ENCODE results near the gene POLA2. TPM values are rescaled to one million over a fixed set of nuclear protein-coding genes. Genes with fewer than 3 reads are reported as not detected.

Gene POLA2
- polyA plus RNA-seq, 3 donors, result 4.0 to 8.3 (median 5.2) TPM

DNA sequence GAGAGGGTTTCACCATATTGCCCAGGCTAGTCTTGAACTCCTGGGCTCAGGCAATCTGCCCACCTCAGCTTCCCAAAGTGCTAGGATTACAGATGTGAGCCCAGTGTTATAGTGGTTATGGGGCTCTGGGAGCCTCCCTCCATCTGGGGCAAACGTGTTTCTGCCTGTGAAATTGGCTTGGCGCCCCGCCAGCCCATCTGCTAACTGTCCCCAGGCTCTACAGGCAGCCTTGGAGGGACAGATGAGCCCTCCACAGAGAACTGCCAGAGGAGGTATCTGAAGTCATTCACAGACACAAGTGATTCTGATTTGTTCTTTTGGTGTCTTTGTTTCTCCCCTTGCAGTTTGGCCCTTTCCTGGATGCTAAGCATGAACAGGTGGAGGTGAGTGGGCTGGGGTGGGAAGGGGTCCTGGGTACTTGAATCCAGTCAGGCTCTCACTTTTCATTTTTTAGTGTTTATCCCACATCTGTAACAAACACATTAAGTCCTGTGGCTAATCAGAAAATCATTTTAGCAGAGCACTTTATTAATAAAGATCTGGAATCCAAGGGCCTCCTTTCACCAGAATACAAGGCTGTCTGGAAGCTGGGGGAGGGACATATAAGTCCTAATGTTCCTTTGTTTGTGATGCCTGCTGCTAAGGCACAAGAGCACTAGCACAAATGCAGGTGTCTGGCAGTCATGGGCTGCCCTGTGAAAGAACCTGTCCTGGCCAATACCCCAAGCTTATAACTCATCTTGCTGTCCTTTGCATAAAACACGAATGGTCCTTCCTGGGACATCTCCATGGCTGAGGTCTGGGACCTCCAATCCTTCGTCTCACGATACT lies 27.2 kb downstream of the POLA2 start:
- Mint-ChIP-seq H3K27ac (peak overlapping the region; percentile 97 to 100 (median 99)), H3K36me3 (peaks cover 35 to 51% of the 10 kb centered on the region in 2 donors), H3K4me3 (no peak overlapping the region), H3K27me3 (ENCODE audit: low read depth in 3 of 3) (peaks cover 0 to 4% (median 0%) of the 10 kb centered on the region in 3 donors), H3K4me1 (peaks cover 52% of the 10 kb centered on the region), H3K9me3 (peaks cover 0 to 2% (median 0%) of the 10 kb centered on the region in 7 donors)
- peaks cover 0 to 34% of the 10 kb centered on the region in 2 donors for H3K36me3 ChIP-seq (replicated peaks in 1 of 2; ENCODE audit: control insufficient read depth in 1 of 2, insufficient read depth in 2 of 2, low read length in 2 of 2)
- no peaks in the 10 kb centered on the region for H3K79me2 ChIP-seq (ENCODE audit: insufficient read depth, low read length)
- H3K4me1 ChIP-seq (ENCODE audit: control insufficient read depth in 1 of 2, insufficient read depth in 2 of 2, low read length in 2 of 2), result peaks cover 49 to 50% of the 10 kb centered on the region in 2 donors
- H2AFZ ChIP-seq (ENCODE audit: insufficient read depth, low read depth, low read length, poor library complexity, severe bottlenecking), result no peak overlapping the region
- TF ChIP-seq, protein P1, sequence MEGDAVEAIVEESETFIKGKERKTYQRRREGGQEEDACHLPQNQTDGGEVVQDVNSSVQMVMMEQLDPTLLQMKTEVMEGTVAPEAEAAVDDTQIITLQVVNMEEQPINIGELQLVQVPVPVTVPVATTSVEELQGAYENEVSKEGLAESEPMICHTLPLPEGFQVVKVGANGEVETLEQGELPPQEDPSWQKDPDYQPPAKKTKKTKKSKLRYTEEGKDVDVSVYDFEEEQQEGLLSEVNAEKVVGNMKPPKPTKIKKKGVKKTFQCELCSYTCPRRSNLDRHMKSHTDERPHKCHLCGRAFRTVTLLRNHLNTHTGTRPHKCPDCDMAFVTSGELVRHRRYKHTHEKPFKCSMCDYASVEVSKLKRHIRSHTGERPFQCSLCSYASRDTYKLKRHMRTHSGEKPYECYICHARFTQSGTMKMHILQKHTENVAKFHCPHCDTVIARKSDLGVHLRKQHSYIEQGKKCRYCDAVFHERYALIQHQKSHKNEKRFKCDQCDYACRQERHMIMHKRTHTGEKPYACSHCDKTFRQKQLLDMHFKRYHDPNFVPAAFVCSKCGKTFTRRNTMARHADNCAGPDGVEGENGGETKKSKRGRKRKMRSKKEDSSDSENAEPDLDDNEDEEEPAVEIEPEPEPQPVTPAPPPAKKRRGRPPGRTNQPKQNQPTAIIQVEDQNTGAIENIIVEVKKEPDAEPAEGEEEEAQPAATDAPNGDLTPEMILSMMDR (IDR thresholded peaks at IDR 0.05), result no peak
- no peak for DNase-seq
- peak overlapping the region in 1 of 3 experiments; percentile 60 for H3K4me3 ChIP-seq (replicated peaks in 1 of 3; ENCODE audit: low read depth in 2 of 3, low read length in 3 of 3)
- H3K27me3 ChIP-seq (ENCODE audit: control insufficient read depth in 2 of 2, insufficient read depth in 2 of 2, low read length in 2 of 2), result no peaks in the 10 kb centered on the region
- no peaks in the 10 kb centered on the region for H4K20me1 ChIP-seq (ENCODE audit: insufficient read depth, low read length)
- intact Hi-C loops (cut with micrococcal nuclease), result no loop called here
- H3K9me3 ChIP-seq (replicated peaks in 1 of 2; ENCODE audit: control insufficient read depth in 1 of 2, insufficient read depth in 1 of 2, low read length in 2 of 2), result no peaks in the 10 kb centered on the region
- peak overlapping the region; percentile 19 to 96 for H3K27ac ChIP-seq (ENCODE audit: low read depth in 1 of 2, low read length in 2 of 2)
- H3K9ac ChIP-seq (ENCODE audit: insufficient read depth, low read length, poor library complexity, severe bottlenecking), result no peak overlapping the region
- H3K4me2 ChIP-seq (replicated peaks; ENCODE audit: extremely low read depth, low read length, poor library complexity, severe bottlenecking), result peak overlapping the region; percentile 2
- WGBS (ENCODE audit: insufficient coverage), result 79% methylated on average over 6 of the region's 6 CpGs

DNA sequence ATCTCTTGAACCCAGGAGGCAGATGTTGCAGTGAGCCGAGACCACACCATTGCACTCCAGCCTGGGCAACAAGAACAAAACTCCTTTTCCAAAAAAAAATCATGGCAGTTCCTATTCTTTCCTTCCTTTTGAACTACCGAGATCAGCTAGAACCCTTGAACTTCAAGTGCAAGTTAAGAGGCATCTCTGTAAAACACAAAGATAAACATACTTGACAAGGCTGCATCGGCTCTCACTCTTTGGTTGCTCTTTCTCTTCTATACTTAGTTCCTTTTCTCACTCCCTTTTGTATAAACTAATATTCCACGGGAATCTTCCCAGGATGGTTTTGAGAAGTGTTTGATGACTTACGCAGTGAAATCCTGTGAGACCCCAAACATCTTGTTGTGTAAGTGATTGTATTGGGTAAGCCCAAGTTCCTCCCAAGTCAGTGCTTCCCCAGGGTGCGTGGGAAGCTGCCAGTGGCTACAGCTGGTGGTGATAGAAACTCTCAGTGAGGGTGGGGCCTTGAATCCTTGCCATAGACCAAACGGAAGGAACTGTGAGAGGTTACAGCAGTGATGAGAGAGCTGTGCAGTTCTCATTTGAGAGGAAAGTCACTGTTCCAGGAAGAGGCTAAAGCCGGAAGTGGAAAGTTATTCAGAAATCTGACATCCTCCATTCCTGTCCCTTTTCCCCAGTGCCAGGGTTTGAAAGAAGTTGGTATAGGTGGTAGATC lies 28.8 kb downstream of the POLA2 start:
- Histone ChIP-seq H3K79me2 (ENCODE audit: insufficient read depth, low read length) (no peaks in the 10 kb centered on the region), H3K9me3 (replicated peaks in 1 of 2; ENCODE audit: control insufficient read depth in 1 of 2, insufficient read depth in 1 of 2, low read length in 2 of 2) (no peaks in the 10 kb centered on the region), H3K36me3 (replicated peaks in 1 of 2; ENCODE audit: control insufficient read depth in 1 of 2, insufficient read depth in 2 of 2, low read length in 2 of 2) (peaks cover 12 to 43% of the 10 kb centered on the region in 2 donors), H3K9ac (ENCODE audit: insufficient read depth, low read length, poor library complexity, severe bottlenecking) (peak overlapping the region; percentile 61), H2AFZ (ENCODE audit: insufficient read depth, low read depth, low read length, poor library complexity, severe bottlenecking) (no peak overlapping the region), H4K20me1 (ENCODE audit: insufficient read depth, low read length) (no peaks in the 10 kb centered on the region), H3K27ac (ENCODE audit: low read depth in 1 of 2, low read length in 2 of 2) (peak overlapping the region; percentile 94 to 96), H3K4me3 (replicated peaks in 1 of 3; ENCODE audit: low read depth in 2 of 3, low read length in 3 of 3) (peak overlapping the region; percentile 1 to 60 (median 23)), H3K27me3 (ENCODE audit: control insufficient read depth in 2 of 2, insufficient read depth in 2 of 2, low read length in 2 of 2) (no peaks in the 10 kb centered on the region), H3K4me2 (replicated peaks; ENCODE audit: extremely low read depth, low read length, poor library complexity, severe bottlenecking) (peak overlapping the region; percentile 82), H3K4me1 (ENCODE audit: control insufficient read depth in 1 of 2, insufficient read depth in 2 of 2, low read length in 2 of 2) (peaks cover 50% of the 10 kb centered on the region in 2 donors)
- H3K4me1 Mint-ChIP-seq, result peaks cover 55% of the 10 kb centered on the region
- peak overlapping the region; percentile 74 to 90 for H3K4me3 Mint-ChIP-seq
- peaks cover 0 to 2% (median 0%) of the 10 kb centered on the region in 7 donors for H3K9me3 Mint-ChIP-seq
- peaks cover 43 to 53% of the 10 kb centered on the region in 2 donors for H3K36me3 Mint-ChIP-seq
- DNase-seq, result peak; percentile 91 to 100 (median 99)
- peak overlapping the region; percentile 97 to 100 (median 99) for H3K27ac Mint-ChIP-seq
- WGBS (ENCODE audit: insufficient coverage), result 20% methylated on average over 4 of the region's 8 CpGs
- peaks cover 0 to 4% (median 0%) of the 10 kb centered on the region in 3 donors for H3K27me3 Mint-ChIP-seq (ENCODE audit: low read depth in 3 of 3)
- intact Hi-C loops (cut with micrococcal nuclease), result loop anchor here in 1 of 2 donors (2.0 kb wide), 1 partner anchor 24 kb away; the partner anchor contains the start of gene CDC42EP2
- TF ChIP-seq, protein P1 (IDR thresholded peaks at IDR 0.05), result no peak
